ENCODE data around the gene KIAA1217.

The KIAA1217 gene

GRCh38 chr10:24551161-24551560, 342.2 kb downstream of the KIAA1217 start:
- Histone ChIP-seq H2AFZ (ENCODE audit: low read depth) (no peak overlapping the region), H3K4me3 (IDR thresholded peaks at IDR 0.05; ENCODE audit: insufficient read depth, low read depth, low read length) (no peak overlapping the region), H3K9ac (no peak overlapping the region), H3K27me3 (ENCODE audit: insufficient read depth, low read depth) (no peaks in the 10 kb centered on the region), H3K27ac (no peak overlapping the region), H3K4me1 (ENCODE audit: low read depth, poor library complexity, severe bottlenecking) (no peaks in the 10 kb centered on the region), H3K4me2 (no peak overlapping the region), H3K79me2 (ENCODE audit: insufficient read depth, low read depth) (no peaks in the 10 kb centered on the region), H4K20me1 (ENCODE audit: insufficient read depth) (no peaks in the 10 kb centered on the region), H3K36me3 (ENCODE audit: insufficient read depth) (no peaks in the 10 kb centered on the region)
- TF ChIP-seq CTCF (conservative IDR thresholded peaks at IDR 0.05; ENCODE audit: low read depth, low read length): no peak

GRCh38 chr10:24552346-24553016, 343.5 kb downstream of the KIAA1217 start:
- Histone ChIP-seq H3K36me3 (ENCODE audit: insufficient read depth) (no peaks in the 10 kb centered on the region), H3K79me2 (ENCODE audit: insufficient read depth, low read depth) (no peaks in the 10 kb centered on the region), H3K27ac (no peak overlapping the region), H2AFZ (ENCODE audit: low read depth) (no peak overlapping the region), H3K9ac (no peak overlapping the region), H3K4me1 (ENCODE audit: low read depth, poor library complexity, severe bottlenecking) (no peaks in the 10 kb centered on the region), H4K20me1 (ENCODE audit: insufficient read depth) (no peaks in the 10 kb centered on the region), H3K27me3 (ENCODE audit: insufficient read depth, low read depth) (no peaks in the 10 kb centered on the region), H3K4me3 (IDR thresholded peaks at IDR 0.05; ENCODE audit: insufficient read depth, low read depth, low read length) (no peak overlapping the region), H3K4me2 (no peak overlapping the region)
- peak; percentile 31 for TF ChIP-seq CTCF (conservative IDR thresholded peaks at IDR 0.05; ENCODE audit: low read depth, low read length)

- TF ChIP-seq CTCF (conservative IDR thresholded peaks at IDR 0.05; ENCODE audit: low read depth, low read length): no peak
- Histone ChIP-seq H3K27ac (no peak overlapping the region), H3K79me2 (ENCODE audit: insufficient read depth, low read depth) (no peaks in the 10 kb centered on the region), H2AFZ (ENCODE audit: low read depth) (no peak overlapping the region), H3K27me3 (ENCODE audit: insufficient read depth, low read depth) (no peaks in the 10 kb centered on the region), H3K36me3 (ENCODE audit: insufficient read depth) (no peaks in the 10 kb centered on the region), H3K9ac (no peak overlapping the region), H3K4me3 (IDR thresholded peaks at IDR 0.05; ENCODE audit: insufficient read depth, low read depth, low read length) (no peak overlapping the region), H3K4me1 (ENCODE audit: low read depth, poor library complexity, severe bottlenecking) (no peaks in the 10 kb centered on the region), H4K20me1 (ENCODE audit: insufficient read depth) (no peaks in the 10 kb centered on the region), H3K4me2 (no peak overlapping the region)
Observed at GRCh38 chr10:24553051-24553612, 344.2 kb downstream of the KIAA1217 start.

GRCh38 chr10:24554036-24554435, 345.1 kb downstream of the KIAA1217 start:
- no peaks in the 10 kb centered on the region for H3K27me3 ChIP-seq (ENCODE audit: insufficient read depth, low read depth)
- no peaks in the 10 kb centered on the region for H3K4me1 ChIP-seq (ENCODE audit: low read depth, poor library complexity, severe bottlenecking)
- no peak for TF ChIP-seq CTCF (conservative IDR thresholded peaks at IDR 0.05; ENCODE audit: low read depth, low read length)
- no peak overlapping the region for H3K9ac ChIP-seq
- H3K4me3 ChIP-seq (IDR thresholded peaks at IDR 0.05; ENCODE audit: insufficient read depth, low read depth, low read length): no peak overlapping the region
- H3K79me2 ChIP-seq (ENCODE audit: insufficient read depth, low read depth): no peaks in the 10 kb centered on the region
- no peak overlapping the region for H3K27ac ChIP-seq
- H3K36me3 ChIP-seq (ENCODE audit: insufficient read depth): no peaks in the 10 kb centered on the region
- no peaks in the 10 kb centered on the region for H4K20me1 ChIP-seq (ENCODE audit: insufficient read depth)
- no peak overlapping the region for H2AFZ ChIP-seq (ENCODE audit: low read depth)
- H3K4me2 ChIP-seq: no peak overlapping the region

Data from KMS-11 (cell line).